Heart left ventricle (tissue), 16 donors: ENCODE measurements around the gene GRAP. TPM values are rescaled to one million over a fixed set of nuclear protein-coding genes. Genes with fewer than 3 reads are reported as not detected.

ENCODE experiments used
- ATAC-seq, 4 donors: fragments of 200-7000 bp; cut with Tn5 transposase; one replicate each; pipeline ENCODE4 v1.9.1; 2020 to 2022; ENCODE audit warnings: moderate library complexity in 4 of 4, mild to moderate bottlenecking in 3 of 4, moderate number of reproducible peaks in 1 of 4
- DNase-seq, 5 donors: peaks; one replicate each; pipeline ENCODE4 v3.0.0-alpha.2; 2020
- H3K27ac ChIP-seq, 12 donors: fragments of 200-600 bp; sonication (generic) in 4 of 12; one replicate each; pipeline versions ENCODE4 v1.5.0 to v1.8.0; 2016 to 2022; ENCODE audit warnings: mild to moderate bottlenecking in 2 of 12
- H3K27me3 ChIP-seq, 9 donors: fragments of 200-600 bp; sonication (generic) in 2 of 9; one replicate each; pipeline versions ENCODE4 v1.5.1 to v1.8.0; 2016 to 2022; ENCODE audit warnings: mild to moderate bottlenecking in 3 of 9
- H3K36me3 ChIP-seq, 9 donors: fragments of 200-600 bp; sonication (generic) in 2 of 9; one replicate each; pipeline versions ENCODE4 v1.5.0 to v1.8.0; 2018 to 2022; ENCODE audit warnings: mild to moderate bottlenecking in 2 of 9
- H3K4me1 ChIP-seq, 12 donors: fragments of 200-600 bp; sonication (generic) in 4 of 12; one replicate each; pipeline versions ENCODE4 v1.5.0 to v1.8.0; 2016 to 2022; ENCODE audit warnings: mild to moderate bottlenecking in 3 of 12
- H3K4me3 ChIP-seq, 12 donors: fragments of 200-600 bp; sonication (generic) in 4 of 12; one replicate each; pipeline versions ENCODE4 v1.5.0 to v1.8.0; 2017 to 2022; ENCODE audit warnings: mild to moderate bottlenecking in 9 of 12, moderate library complexity in 4 of 12
- H3K9me3 ChIP-seq, 12 donors: fragments of 200-600 bp; sonication (generic) in 4 of 12; one replicate each; pipeline versions ENCODE4 v1.5.0 to v1.8.0; 2016 to 2022; ENCODE audit warnings: mild to moderate bottlenecking in 1 of 12
- POLR2A ChIP-seq, 2 donors: fragments of 450-650 bp; IDR thresholded peaks; one replicate each; pipeline ENCODE4 v1.6.1; 2017; ENCODE audit warnings: antibody characterized with exemption in 2 of 2, mild to moderate bottlenecking in 2 of 2, moderate library complexity in 2 of 2
- WGBS, 4 donors: extraction: QIAGEN DNeasy Blood & Tissue Kit in 2 of 4; methylation state at CpG; one replicate each; pipeline versions ENCODE4 v1.1.5 to v1.1.7; 2013 to 2018; 5-methylcytosine and 5-hydroxymethylcytosine counted together
- intact Hi-C, 10 donors: fragments of 100-400 bp; cut with DNase I; formaldehyde crosslinking; loops; one replicate each; pipeline versions ENCODE4 v1.11.1 to v1.14.2; 2022
- polyA plus RNA-seq, 2 donors: library from polyadenylated mRNA; stranded (reverse); fragments of 200-250 nt; gene quantifications; one replicate each; pipeline ENCODE4 v1.2.3, GENCODE V29; 2013
- total RNA-seq, 9 donors: library from RNA; depleted of rRNA in 2 of 9; stranded (reverse); fragments of >200 nt in 2 of 9; fragmentation: NEBNext Ultra II Directional in 3 of 9; extraction: Animal tissue kit (Norgen Biotek cat#: 25700) in 3 of 9; gene quantifications; one replicate each; pipeline versions ENCODE4 v1.1.0 to v1.2.4, GENCODE V29; 2016 to 2023
- TF ChIP-seq, protein P1 (sequence below), 12 donors: fragments of 200-600 bp; sonication (generic) in 4 of 12; IDR thresholded peaks; one replicate each; pipeline versions ENCODE4 v1.5.0 to v1.8.0; 2018 to 2022; ENCODE audit warnings: antibody characterized with exemption in 12 of 12, mild to moderate bottlenecking in 5 of 12
- donor health status: ischemic (EF 13 %, LVEDD 7.1; RV severe dilation, severe dysfunction).
- donor health status: healthy with polysubstance abuse.
- donor health status: DM: no; HTN: yes; CAD: no.
- donor health status: DM: no; HTN: no; CAD: no.
- donor health status: ischemic (EF 25% LVEDD 6.9; RV normal size, moderate dysfunction).
- donor health status: ischemic (EF 25% LVEDD 5.7; RV mildly dilated, moderate dysfunction).
- donor health status: healthy.
- donor health status: DM: yes; HTN: yes; CAD: no.
- donor health status: ischemic (EF 35%, LVEDD 5.7; RV mildly dilated, moderate dysfunction).
- donor health status: nonischemic (EF 11% LVEDD 7.7; RV severe dilation, severe dysfunction).
- donor health status: DM: yes; HTN: yes; CAD: no.
- donor health status: PGD.
- donor health status: ischemic (EF 29% LVEDD 5.4; RV normal size, mild dysfunction).
- donor health status: nonischemic (EF 23%, LVEDD 6.1; RV moderate dilation, normal function).

The GRAP gene
- total and polyA plus RNA-seq, 11 donors = 1.1 to 6.3 (median 2.1) TPM

DNA sequence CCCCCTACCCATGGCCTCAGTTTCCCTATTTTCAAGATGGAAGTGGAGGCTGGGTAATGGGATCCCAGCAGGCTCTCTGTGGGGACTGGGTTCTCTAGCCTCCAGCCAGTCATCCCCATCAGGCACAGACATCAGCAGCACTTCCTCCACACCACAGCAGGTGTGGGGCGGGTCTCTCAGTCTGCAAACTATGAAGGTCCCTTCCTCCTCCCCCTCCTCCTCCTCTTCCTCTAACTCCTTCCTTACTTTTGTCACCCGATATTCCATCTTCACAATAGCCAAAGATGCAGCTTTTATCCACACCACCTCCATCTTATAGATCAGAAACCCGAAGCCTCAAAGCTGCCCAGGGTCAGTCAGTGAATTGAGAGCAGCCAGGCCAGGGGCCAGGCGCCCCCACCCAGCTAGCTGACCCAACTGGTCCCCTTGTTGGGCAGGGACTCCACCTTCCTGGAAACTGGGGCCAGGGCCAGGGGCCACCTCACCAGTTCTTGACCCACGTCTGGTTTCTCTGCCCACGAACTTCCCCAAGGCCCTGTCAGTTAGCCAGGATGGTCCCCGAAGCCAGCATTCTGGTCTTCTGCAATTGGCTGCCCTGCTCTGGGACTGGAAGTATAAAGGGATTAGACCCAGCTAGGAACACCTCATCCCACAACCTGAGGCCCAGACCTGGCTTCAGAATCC lies 44.7 kb downstream of the GRAP start:
- no peak for DNase-seq
- Histone ChIP-seq H3K4me1 (peaks cover 0 to 23% (median 3%) of the 10 kb centered on the region in 12 donors), H3K4me3 (no peak overlapping the region), H3K27me3 (no peaks in the 10 kb centered on the region), H3K9me3 (peaks cover 0 to 6% (median 0%) of the 10 kb centered on the region in 12 donors), H3K27ac (no peak overlapping the region), H3K36me3 (no peaks in the 10 kb centered on the region)
- no peak for ATAC-seq
- intact Hi-C loops = loop anchor here in 3 of 10 donors (2.0 to 10.0 kb wide), 3 partner anchors 47 to 67 kb away; partner anchors contain the start of gene SLC5A10 (in 2 of the 3)
- TF ChIP-seq, protein P1, sequence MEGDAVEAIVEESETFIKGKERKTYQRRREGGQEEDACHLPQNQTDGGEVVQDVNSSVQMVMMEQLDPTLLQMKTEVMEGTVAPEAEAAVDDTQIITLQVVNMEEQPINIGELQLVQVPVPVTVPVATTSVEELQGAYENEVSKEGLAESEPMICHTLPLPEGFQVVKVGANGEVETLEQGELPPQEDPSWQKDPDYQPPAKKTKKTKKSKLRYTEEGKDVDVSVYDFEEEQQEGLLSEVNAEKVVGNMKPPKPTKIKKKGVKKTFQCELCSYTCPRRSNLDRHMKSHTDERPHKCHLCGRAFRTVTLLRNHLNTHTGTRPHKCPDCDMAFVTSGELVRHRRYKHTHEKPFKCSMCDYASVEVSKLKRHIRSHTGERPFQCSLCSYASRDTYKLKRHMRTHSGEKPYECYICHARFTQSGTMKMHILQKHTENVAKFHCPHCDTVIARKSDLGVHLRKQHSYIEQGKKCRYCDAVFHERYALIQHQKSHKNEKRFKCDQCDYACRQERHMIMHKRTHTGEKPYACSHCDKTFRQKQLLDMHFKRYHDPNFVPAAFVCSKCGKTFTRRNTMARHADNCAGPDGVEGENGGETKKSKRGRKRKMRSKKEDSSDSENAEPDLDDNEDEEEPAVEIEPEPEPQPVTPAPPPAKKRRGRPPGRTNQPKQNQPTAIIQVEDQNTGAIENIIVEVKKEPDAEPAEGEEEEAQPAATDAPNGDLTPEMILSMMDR (IDR thresholded peaks at IDR 0.05) = no peak
- TF ChIP-seq POLR2A (IDR thresholded peaks at IDR 0.05) = no peak
- 76 to 79% (median 76%) methylated on average over 7 of the region's 7 CpGs for WGBS, 4 donors

DNA sequence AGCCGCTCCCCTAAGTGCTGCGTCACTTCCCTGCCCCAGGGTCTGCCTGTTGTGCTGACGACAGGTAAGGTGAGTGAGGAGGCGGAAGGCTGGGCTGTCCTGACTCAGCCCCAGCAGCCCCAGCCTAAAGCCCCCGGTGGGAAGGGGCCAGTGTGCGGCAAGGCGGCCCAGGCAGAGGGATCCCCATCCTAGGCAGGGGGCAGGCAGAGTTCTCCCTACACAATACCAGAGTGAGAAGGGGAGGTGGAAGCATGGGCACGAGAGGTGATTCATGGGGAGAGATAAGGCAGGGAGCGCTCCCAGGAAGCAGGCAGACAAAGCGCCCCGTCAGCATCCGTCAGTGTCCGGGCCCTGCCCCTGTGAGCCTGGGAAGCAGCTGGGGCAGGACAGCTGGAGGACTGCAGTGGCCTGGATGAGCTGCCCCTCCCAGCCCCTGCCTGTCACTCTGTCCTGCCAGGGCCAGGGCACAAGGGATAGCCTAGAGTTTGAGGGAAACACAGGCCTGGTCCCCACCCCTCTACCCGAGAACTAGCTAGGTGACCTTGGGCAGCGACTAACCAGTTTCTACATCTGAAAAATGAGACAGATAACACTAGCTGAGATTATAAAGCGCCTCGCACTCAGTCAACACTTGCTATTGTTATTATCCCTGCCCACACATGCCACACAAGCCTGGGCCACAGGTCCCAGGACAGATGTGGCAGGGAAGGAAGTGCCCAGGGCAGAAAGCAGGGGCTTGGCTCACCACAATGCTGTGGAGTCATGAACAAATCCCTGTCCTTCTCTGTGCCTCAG lies 46.0 kb downstream of the GRAP start:
- Histone ChIP-seq H3K27ac (no peak overlapping the region), H3K36me3 (no peaks in the 10 kb centered on the region), H3K4me3 (no peak overlapping the region), H3K9me3 (peaks cover 0 to 7% (median 0%) of the 10 kb centered on the region in 12 donors), H3K4me1 (peaks cover 0 to 23% (median 3%) of the 10 kb centered on the region in 12 donors), H3K27me3 (no peaks in the 10 kb centered on the region)
- ATAC-seq = no peak
- intact Hi-C loops = loop anchor here in 2 of 10 donors (5.0 to 10.0 kb wide), 2 partner anchors 46 to 48 kb away; partner anchors contain the start of gene SLC5A10 (in 2 of the 2)
- TF ChIP-seq, protein P1 (IDR thresholded peaks at IDR 0.05) = no peak
- no peak for TF ChIP-seq POLR2A (IDR thresholded peaks at IDR 0.05)
- WGBS, 4 donors = 73 to 84% (median 81%) methylated on average over 12 to 17 of the region's 17 CpGs
- no peak for DNase-seq

DNA sequence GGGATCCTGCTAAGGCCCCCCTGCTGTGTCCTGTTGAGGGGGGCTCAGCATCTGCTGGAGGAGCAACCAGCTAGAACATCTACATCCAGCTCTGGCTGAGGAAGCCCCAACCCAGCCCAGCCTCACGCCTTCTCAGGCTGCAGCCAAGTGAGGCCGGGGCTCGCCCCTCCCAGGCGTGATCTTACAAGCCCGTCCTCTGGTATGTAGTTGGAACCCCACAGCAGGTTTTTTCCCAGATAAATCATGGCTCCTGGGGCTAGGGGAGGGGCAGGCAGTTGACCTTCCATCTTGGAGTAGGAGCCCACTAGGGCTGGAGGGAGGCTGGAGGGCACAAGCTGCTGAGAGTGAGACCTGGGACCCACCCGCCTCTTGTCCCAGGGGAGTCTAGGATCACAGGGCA lies 46.8 kb downstream of the GRAP start:
- TF ChIP-seq POLR2A (IDR thresholded peaks at IDR 0.05) = no peak
- TF ChIP-seq, protein P1 (IDR thresholded peaks at IDR 0.05) = no peak
- no peak for ATAC-seq
- H3K27ac ChIP-seq = no peak overlapping the region
- no peak overlapping the region for H3K4me3 ChIP-seq
- peaks cover 0 to 20% (median 3%) of the 10 kb centered on the region in 12 donors for H3K4me1 ChIP-seq
- peaks cover 0 to 15% (median 4%) of the 10 kb centered on the region in 12 donors for H3K9me3 ChIP-seq
- WGBS, 4 donors = 89 to 96% (median 89%) methylated on average over 6 of the region's 6 CpGs; no CpG with 5 or more reads in 1 of the 4 donors
- no peaks in the 10 kb centered on the region for H3K36me3 ChIP-seq
- intact Hi-C loops = loop anchor here in 2 of 10 donors (5.0 to 10.0 kb wide), 2 partner anchors 45 to 48 kb away; partner anchors contain the start of gene SLC5A10 (in 2 of the 2)
- no peaks in the 10 kb centered on the region for H3K27me3 ChIP-seq
- DNase-seq = no peak

DNA sequence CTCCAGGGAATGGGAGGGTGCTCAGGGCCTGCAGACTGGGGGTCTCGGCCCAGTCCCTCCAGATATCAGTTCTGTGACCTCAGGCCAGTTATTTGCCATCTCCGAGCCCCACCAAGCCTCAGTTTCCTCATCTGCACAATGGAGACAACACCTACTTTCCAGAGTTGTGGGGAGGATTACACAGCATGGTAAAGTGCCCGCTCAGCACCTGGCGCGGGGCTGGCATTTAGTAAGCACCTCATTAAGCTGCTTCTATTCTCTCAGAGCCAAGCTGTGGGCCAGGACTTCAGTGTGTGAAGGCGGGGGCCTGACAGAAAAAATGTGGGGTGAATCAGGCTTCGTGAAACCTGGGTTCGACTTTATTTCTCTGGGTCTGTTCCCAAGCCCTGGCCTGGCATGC lies 47.4 kb downstream of the GRAP start:
- intact Hi-C loops = no loop called here
- Histone ChIP-seq H3K4me3 (no peak overlapping the region), H3K9me3 (peaks cover 0 to 18% (median 4%) of the 10 kb centered on the region in 12 donors), H3K27me3 (no peaks in the 10 kb centered on the region), H3K4me1 (peaks cover 0 to 17% (median 3%) of the 10 kb centered on the region in 12 donors), H3K36me3 (no peaks in the 10 kb centered on the region), H3K27ac (no peak overlapping the region)
- TF ChIP-seq POLR2A (IDR thresholded peaks at IDR 0.05) = no peak
- TF ChIP-seq, protein P1 (IDR thresholded peaks at IDR 0.05) = no peak
- 93 to 98% (median 96%) methylated on average over 8 of the region's 8 CpGs for WGBS, 4 donors
- ATAC-seq (no peak), DNase-seq (no peak)
